SW 1271 (cell line): ENCODE data around the gene RASSF8.

Experiments
- DNase-seq, 2 experiments: peaks; one replicate each; lab custom pipeline; 2025; lab: John Stamatoyannopoulos, UW

The RASSF8 gene

GRCh38 chr12:26124446-26125399, 166.2 kb downstream of the RASSF8 start, which contains the start of gene BHLHE41:
Gene BHLHE41 (minus strand): TSS chr12:26125037. CDS start chr12:26124779, 258 bp downstream.
- peak in 1 of 2 experiments; percentile 44 for DNase-seq

- DNase-seq = peak; percentile 66 to 71
Measured at GRCh38 chr12:26125400-26126339, 167.2 kb downstream of the RASSF8 start.

- peak; percentile 39 to 71 for DNase-seq
Measured at GRCh38 chr12:26126340-26127284, 168.1 kb downstream of the RASSF8 start.

- DNase-seq = no peak
Measured at GRCh38 chr12:26127404-26127803, 168.9 kb downstream of the RASSF8 start.

- no peak for DNase-seq
Measured at GRCh38 chr12:26128168-26128567, 169.7 kb downstream of the RASSF8 start.
